ENCODE results near the gene CD4.
"Not testable (repeated sequence)": the region's sequence is repeated elsewhere in the genome, so short reads cannot be mapped to it uniquely, and the experiment has no call there.

Gene CD4

GRCh38 chr12:6847676-6848075 is 58.3 kb downstream of the CD4 start:
- no peak for DNase-seq (ENCODE audit: low spot score)

GRCh38 chr12:6849427-6849826 is 60.1 kb downstream of the CD4 start:
- no peak for DNase-seq (ENCODE audit: low spot score)

DNA sequence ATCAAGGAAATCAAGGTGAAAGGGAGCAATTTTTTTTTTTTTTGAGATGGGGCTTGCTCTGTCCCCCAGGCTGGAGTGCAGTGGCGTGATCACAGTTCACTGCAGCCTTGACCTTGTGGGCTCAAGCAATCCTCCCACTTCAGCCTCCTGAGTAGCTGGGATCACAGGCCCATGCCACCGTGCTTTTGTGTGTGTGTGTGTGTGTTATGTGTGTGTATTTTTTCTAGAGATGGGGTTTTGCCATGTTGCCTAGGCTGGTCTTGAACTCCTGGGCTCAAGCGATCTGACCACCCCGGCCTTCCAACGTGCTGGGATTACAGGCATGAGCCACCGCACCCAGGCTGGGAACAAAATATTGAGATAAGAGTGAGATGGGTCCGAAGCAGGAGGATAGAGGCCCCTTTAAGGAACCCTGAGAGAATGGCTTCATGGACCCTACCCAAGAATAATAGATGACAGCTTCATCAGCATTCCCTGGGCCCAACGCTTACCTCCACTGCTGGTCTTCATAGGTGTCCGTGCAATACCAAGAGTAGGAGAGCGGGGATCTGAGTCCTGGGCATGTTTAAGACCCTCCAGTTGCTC is 60.7 kb downstream of the CD4 start:
- DNase-seq (ENCODE audit: low spot score), result no peak

DNA sequence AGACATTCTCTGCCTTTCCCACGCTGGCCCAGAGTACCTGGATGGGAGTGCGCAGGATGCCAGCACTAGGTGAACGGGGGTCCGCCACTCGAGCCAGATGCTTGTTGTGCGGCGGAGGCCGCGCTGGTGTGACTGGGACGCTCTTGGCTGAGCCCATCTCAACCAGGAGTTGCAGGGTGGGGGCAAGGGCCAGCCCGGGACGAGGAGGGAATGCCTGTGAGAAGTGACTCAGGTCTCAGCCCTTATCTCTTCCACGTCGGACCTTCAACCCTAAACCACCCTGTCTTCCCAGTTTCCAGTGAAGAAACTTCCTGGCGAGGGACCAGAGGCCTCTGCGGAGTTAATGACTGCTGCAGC is 61.4 kb downstream of the CD4 start:
- DNase-seq (ENCODE audit: low spot score), result no peak

DNA sequence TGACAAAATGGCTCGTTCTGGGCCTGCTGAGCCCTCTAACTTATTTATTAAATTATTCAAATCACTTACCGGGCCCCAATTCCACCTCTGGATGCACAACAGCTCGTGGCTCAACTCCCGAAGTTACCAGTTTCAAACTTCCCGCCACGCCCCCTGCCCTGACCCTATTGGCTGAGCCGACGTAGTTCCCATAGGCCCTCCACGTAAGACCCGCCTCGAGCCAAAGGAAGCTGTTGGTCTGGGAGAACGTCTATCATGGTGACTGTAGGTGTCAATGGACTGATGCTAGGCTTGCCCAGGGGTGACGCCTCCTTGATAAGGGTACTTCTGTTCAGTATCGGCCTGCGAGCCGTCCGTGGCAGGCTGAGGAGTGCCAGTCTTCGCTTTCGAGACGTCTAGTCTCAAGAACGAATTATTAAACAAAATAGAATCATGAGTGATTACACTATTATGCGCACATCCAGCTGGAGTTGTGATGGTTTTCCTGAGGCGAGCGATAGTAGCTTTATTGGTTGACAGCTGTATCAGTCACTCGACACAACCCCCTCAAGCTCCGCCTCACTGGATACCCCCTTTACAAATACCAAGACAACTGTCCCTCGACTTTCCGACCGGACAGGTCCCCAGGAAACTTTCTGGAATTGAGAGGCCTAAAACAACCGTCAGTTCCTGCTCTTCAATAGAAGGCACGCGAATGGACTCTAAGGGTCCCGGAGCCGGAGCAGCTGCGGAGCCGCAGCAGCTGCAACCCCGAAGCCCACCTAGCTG is 62.0 kb downstream of the CD4 start, which contains the start of gene CDCA3:
Gene CDCA3, minus strand, starts transcription at position 134 of the 768 bp plus-strand sequence. CDS start 334 bp downstream, outside the sequence.
- peak; percentile 99 for DNase-seq (ENCODE audit: low spot score)

GRCh38 chr12:6851921-6852650 is 62.8 kb downstream of the CD4 start, which contains the start of gene USP5:
Gene USP5, plus strand, starts transcription at chr12:6852150. Its CDS starts 30 bp downstream, at chr12:6852180.
- DNase-seq (ENCODE audit: low spot score), result peak; percentile 94

GRCh38 chr12:6852651-6853354 is 63.5 kb downstream of the CD4 start:
- DNase-seq (ENCODE audit: low spot score), result peak; percentile 70

- no peak for DNase-seq (ENCODE audit: low spot score)
Measured at GRCh38 chr12:6853626-6854025, 64.3 kb downstream of the CD4 start.

DNA sequence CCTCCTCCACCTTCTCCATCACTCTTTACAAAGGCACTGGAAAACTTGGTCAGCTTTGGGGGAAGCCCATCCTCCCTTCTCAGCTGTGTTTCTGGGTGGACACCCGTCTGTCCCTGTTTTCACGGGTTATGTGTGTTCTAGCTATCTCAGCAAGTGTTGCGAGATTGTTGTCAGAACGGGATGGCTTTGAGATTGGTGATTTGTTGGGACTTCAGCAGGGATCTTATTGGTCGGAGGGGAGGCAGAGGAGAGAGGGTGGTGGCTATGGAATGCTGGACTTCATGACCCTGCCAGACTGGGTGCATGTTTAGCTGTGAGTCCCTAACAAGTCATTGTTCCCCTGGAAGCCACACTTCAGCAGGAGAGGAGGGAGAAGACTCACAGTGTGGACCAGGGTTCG is 64.7 kb downstream of the CD4 start:
- no peak for DNase-seq (ENCODE audit: low spot score)

GRCh38 chr12:6855322-6855721 is 66.0 kb downstream of the CD4 start:
- no peak for DNase-seq (ENCODE audit: low spot score)

- no peak for DNase-seq (ENCODE audit: low spot score)
Measured at GRCh38 chr12:6858799-6859198, 69.5 kb downstream of the CD4 start.

- no peak for DNase-seq (ENCODE audit: low spot score)
Measured at GRCh38 chr12:6860116-6860515, 70.8 kb downstream of the CD4 start.

- no peak for DNase-seq (ENCODE audit: low spot score)
Measured at GRCh38 chr12:6860942-6861341, 71.6 kb downstream of the CD4 start.

GRCh38 chr12:6861391-6861790 is 72.1 kb downstream of the CD4 start:
- DNase-seq (ENCODE audit: low spot score), result no peak

DNA sequence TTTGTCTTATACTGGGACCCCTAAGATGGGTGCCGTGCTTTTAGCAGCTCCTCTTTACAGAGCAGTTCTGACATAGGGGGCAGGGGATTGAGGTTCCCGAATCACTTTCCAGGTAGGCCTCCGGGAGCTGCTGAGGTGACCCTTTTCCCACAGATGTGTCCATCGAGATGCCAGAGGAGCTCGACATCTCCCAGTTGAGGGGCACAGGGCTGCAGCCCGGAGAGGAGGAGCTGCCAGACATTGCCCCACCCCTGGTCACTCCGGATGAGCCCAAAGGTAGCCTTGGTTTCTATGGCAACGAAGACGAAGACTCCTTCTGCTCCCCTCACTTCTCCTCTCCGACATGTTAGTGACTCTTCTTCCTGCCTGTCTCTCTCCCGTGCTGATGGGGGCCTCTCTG is 73.7 kb downstream of the CD4 start:
- DNase-seq (ENCODE audit: low spot score), result no peak

DNA sequence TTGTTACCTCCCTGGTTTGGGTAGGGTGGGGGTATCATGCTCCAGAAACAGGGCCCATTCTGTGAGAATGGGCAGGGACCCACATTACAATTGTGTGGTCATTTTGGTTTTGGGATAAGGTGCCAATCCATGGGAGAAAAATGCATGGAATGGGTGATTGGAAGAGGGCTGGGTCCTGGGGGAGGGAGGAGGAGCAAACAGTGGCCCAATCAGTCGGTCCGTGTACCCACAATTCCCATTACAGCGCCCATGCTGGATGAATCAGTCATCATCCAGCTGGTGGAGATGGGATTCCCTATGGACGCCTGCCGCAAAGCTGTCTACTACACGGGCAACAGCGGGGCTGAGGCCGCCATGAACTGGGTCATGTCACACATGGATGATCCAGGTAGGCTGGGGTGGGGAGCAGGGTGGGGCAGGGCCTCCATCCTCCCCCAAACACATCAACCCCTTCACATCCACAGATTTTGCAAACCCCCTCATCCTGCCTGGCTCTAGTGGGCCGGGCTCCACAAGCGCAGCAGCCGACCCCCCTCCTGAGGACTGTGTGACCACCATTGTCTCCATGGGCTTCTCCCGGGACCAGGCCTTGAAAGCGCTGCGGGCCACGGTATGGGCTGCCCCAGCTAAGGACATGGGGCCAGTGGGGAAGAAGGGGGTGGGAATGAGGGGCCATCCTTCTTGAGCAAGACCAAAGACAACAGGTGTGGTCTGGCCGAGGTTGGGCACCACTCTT is 74.4 kb downstream of the CD4 start:
- DNase-seq (ENCODE audit: low spot score), result no peak

DNA sequence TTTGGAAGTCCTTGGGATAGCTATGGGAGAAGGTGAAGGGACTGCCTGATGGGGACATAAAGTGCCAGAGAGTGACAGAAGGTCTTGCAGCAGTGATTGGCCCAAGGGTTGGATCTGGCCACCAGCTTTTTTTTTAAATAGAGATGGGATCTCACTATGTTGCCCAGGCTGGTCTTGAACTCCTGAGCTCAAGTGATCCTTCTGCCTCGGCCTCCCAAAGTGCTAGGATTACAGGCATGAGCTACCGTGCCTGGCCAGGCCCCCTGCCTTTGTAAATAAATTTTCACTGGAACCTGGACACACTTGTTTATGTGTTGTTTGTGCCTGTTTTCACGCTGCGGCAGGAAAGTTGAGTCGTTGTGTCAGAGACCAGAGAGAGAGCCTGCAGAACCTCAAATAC is 76.0 kb downstream of the CD4 start:
- DNase-seq (ENCODE audit: low spot score), result not testable (repeated sequence)

- peak; percentile 52 for DNase-seq (ENCODE audit: low spot score)
Measured at GRCh38 chr12:6866163-6866919, 77.0 kb downstream of the CD4 start.

DNA sequence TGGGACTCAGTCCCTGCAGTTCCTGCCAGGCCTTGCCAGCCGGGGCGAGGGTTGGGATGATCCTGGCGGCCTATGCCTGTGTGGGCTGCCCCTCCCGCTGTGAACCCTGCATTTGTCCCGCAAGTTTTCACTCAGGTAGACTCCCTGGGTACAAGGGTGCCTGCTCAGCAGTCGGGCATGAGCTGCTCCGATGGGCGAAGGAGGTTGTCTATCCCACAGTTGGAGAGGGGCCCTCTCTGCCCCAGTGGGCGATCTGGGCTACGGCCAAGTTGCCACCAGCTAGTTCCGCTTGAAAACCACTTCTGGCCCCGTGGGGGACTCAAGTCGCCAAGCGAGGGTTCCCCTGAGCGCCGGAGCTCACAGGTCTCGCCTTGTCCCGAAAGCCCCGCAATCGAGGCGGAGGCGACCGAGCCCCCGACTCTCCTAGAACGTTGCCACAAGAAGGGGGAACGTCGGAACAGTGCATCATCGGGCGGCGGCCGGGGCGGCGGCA is 77.6 kb downstream of the CD4 start:
- DNase-seq (ENCODE audit: low spot score), result peak; percentile 39

GRCh38 chr12:6867413-6868210 is 78.3 kb downstream of the CD4 start, which contains the start of gene TPI1:
Gene TPI1, plus strand, starts transcription at chr12:6867531. Its CDS starts 36 bp downstream, at chr12:6867567.
- peak; percentile 94 for DNase-seq (ENCODE audit: low spot score)
